Measurements from ENCODE around the gene DLGAP1.
"Not testable (repeated sequence)": the region's sequence is repeated elsewhere in the genome, so short reads cannot be mapped to it uniquely, and the experiment has no call there.

The DLGAP1 gene

GRCh38 chr18:3481696-3482210 is 973.4 kb downstream of the DLGAP1 start:
- peak; percentile 46 for TF ChIP-seq CTCF (IDR thresholded peaks at IDR 0.05; ENCODE audit: extremely low read depth, insufficient read depth, missing control alignments)
- DNase-seq (ENCODE audit: low spot score) = peak; percentile 42
- in situ Hi-C loops (cut with MboI; ENCODE audit: low pct_unique_long_range_greater_than_20kb, low sequenced_read_pairs, unreplicated experiment) = no loop called here

GRCh38 chr18:3480827-3481573 is 974.1 kb downstream of the DLGAP1 start:
- in situ Hi-C loops (cut with MboI; ENCODE audit: low pct_unique_long_range_greater_than_20kb, low sequenced_read_pairs, unreplicated experiment) = no loop called here
- no peak for TF ChIP-seq CTCF (IDR thresholded peaks at IDR 0.05; ENCODE audit: extremely low read depth, insufficient read depth, missing control alignments)
- no peak for DNase-seq (ENCODE audit: low spot score)

GRCh38 chr18:3479978-3480509 is 975.1 kb downstream of the DLGAP1 start:
- no peak for TF ChIP-seq CTCF (IDR thresholded peaks at IDR 0.05; ENCODE audit: extremely low read depth, insufficient read depth, missing control alignments)
- in situ Hi-C loops (cut with MboI; ENCODE audit: low pct_unique_long_range_greater_than_20kb, low sequenced_read_pairs, unreplicated experiment) = no loop called here
- no peak for DNase-seq (ENCODE audit: low spot score)

- in situ Hi-C loops (cut with MboI; ENCODE audit: low pct_unique_long_range_greater_than_20kb, low sequenced_read_pairs, unreplicated experiment) = no loop called here
- TF ChIP-seq CTCF (IDR thresholded peaks at IDR 0.05; ENCODE audit: extremely low read depth, insufficient read depth, missing control alignments) = no peak
- no peak for DNase-seq (ENCODE audit: low spot score)
Measured at GRCh38 chr18:3478262-3478978, 976.7 kb downstream of the DLGAP1 start.

GRCh38 chr18:3472681-3473544 is 982.2 kb downstream of the DLGAP1 start:
- in situ Hi-C loops (cut with MboI; ENCODE audit: low pct_unique_long_range_greater_than_20kb, low sequenced_read_pairs, unreplicated experiment) = loop anchor here (25.0 kb wide), 1 partner anchor 114 kb away; no protein-coding TSS in a partner anchor
- no peak for DNase-seq (ENCODE audit: low spot score)
- TF ChIP-seq CTCF (IDR thresholded peaks at IDR 0.05; ENCODE audit: extremely low read depth, insufficient read depth, missing control alignments) = no peak

- DNase-seq (ENCODE audit: low spot score) = not testable (repeated sequence)
- in situ Hi-C loops (cut with MboI; ENCODE audit: low pct_unique_long_range_greater_than_20kb, low sequenced_read_pairs, unreplicated experiment) = loop anchor here (25.0 kb wide), 1 partner anchor 115 kb away; no protein-coding TSS in a partner anchor
Measured at GRCh38 chr18:3472121-3472520, 983.0 kb downstream of the DLGAP1 start.

Data from GM13977 (cell line).